Liver (tissue), 9 donors: ENCODE measurements around the gene GABBR2. TPM values are rescaled to one million over a fixed set of nuclear protein-coding genes. Genes with fewer than 3 reads are reported as not detected.

Source experiments
- DNase-seq: peaks from one replicate; pipeline ENCODE4 v3.0.0-alpha.2; 2017; ENCODE audit warnings: low spot score
- H3K27ac ChIP-seq, 2 donors: one replicate each; pipeline ENCODE4 v1.7.0; 2013; ENCODE audit warnings: inconsistent platforms in 2 of 2, low read length in 2 of 2, control low read depth in 1 of 2, low read depth in 1 of 2, mild to moderate bottlenecking in 1 of 2
- H3K27me3 ChIP-seq, 4 donors: one replicate each; pipeline versions ENCODE4 v1.6.1 to v1.7.0; 2013; ENCODE audit warnings: low read length in 3 of 4, inconsistent platforms in 1 of 4, mild to moderate bottlenecking in 1 of 4, moderate library complexity in 1 of 4; ENCODE audit not compliant: control insufficient read depth in 4 of 4, insufficient read depth in 4 of 4
- H3K36me3 ChIP-seq, 4 donors: one replicate each; pipeline versions ENCODE4 v1.6.1 to v1.7.0; 2013; ENCODE audit warnings: low read length in 3 of 4, mild to moderate bottlenecking in 3 of 4, low read depth in 1 of 4, moderate library complexity in 1 of 4; ENCODE audit not compliant: control insufficient read depth in 4 of 4, insufficient read depth in 3 of 4
- H3K4me1 ChIP-seq, 4 donors: one replicate each; pipeline versions ENCODE4 v1.6.1 to v1.7.0; 2013; ENCODE audit warnings: low read length in 3 of 4, mild to moderate bottlenecking in 3 of 4, moderate library complexity in 1 of 4; ENCODE audit not compliant: control insufficient read depth in 4 of 4, insufficient read depth in 4 of 4
- H3K4me3 ChIP-seq, 3 donors: one replicate each; pipeline versions ENCODE4 v1.6.1 to v1.7.0; 2013; ENCODE audit warnings: low read length in 3 of 3, control low read depth in 1 of 3, low read depth in 1 of 3, mild to moderate bottlenecking in 1 of 3
- H3K9ac ChIP-seq, 2 donors: one replicate each; pipeline ENCODE4 v1.7.0; 2013; ENCODE audit warnings: low read length in 2 of 2, mild to moderate bottlenecking in 2 of 2, moderate library complexity in 2 of 2, control low read depth in 1 of 2, low read depth in 1 of 2
- H3K9me3 ChIP-seq, 4 donors: one replicate each; pipeline versions ENCODE4 v1.6.1 to v1.7.0; 2013; ENCODE audit warnings: low read length in 3 of 4; ENCODE audit not compliant: control insufficient read depth in 4 of 4
- EGR1 ChIP-seq, 2 donors: IDR thresholded peaks; 2 replicates each; pipeline ENCODE4 v1.6.1; 2016 to 2018; ENCODE audit warnings: antibody characterized with exemption in 2 of 2, low read depth in 2 of 2
- FOXA1 ChIP-seq: IDR thresholded peaks from 2 replicates; pipeline ENCODE4 v1.6.1; 2016; ENCODE audit warnings: antibody characterized with exemption
- FOXA2 ChIP-seq: IDR thresholded peaks from 2 replicates; pipeline ENCODE4 v1.6.1; 2016; ENCODE audit warnings: antibody characterized with exemption
- GABPA ChIP-seq, 2 donors: IDR thresholded peaks in 1 of 2; conservative IDR thresholded peaks in 1 of 2; 2 replicates each; pipeline ENCODE4 v1.6.1; 2016; ENCODE audit warnings: antibody characterized with exemption in 2 of 2, mild to moderate bottlenecking in 1 of 2, moderate library complexity in 1 of 2
- HNF4A ChIP-seq, 2 donors: conservative IDR thresholded peaks; 2 replicates each; pipeline ENCODE4 v1.6.1; 2016; ENCODE audit warnings: antibody characterized with exemption in 2 of 2, mild to moderate bottlenecking in 2 of 2
- HNF4G ChIP-seq: IDR thresholded peaks from 2 replicates; pipeline ENCODE4 v1.6.1; 2016; ENCODE audit warnings: antibody characterized with exemption
- JUND ChIP-seq, 2 donors: IDR thresholded peaks; 2 replicates each; pipeline ENCODE4 v1.6.1; 2016; ENCODE audit warnings: antibody characterized with exemption in 2 of 2
- NR2F2 ChIP-seq: IDR thresholded peaks from 2 replicates; pipeline ENCODE4 v1.6.1; 2016; ENCODE audit warnings: antibody characterized with exemption
- RAD21 ChIP-seq, 2 donors: IDR thresholded peaks; 2 replicates each; pipeline ENCODE4 v1.6.1; 2016; ENCODE audit warnings: antibody characterized with exemption in 2 of 2, mild to moderate bottlenecking in 2 of 2
- RXRA ChIP-seq, 2 donors: IDR thresholded peaks; 2 replicates each; pipeline ENCODE4 v1.6.1; 2017 to 2018; ENCODE audit warnings: antibody characterized with exemption in 2 of 2, mild to moderate bottlenecking in 1 of 2
- SP1 ChIP-seq: IDR thresholded peaks from 2 replicates; pipeline ENCODE4 v1.6.1; 2018; ENCODE audit warnings: antibody characterized with exemption, mild to moderate bottlenecking
- TAF1 ChIP-seq: conservative IDR thresholded peaks from 2 replicates; pipeline ENCODE4 v1.6.1; 2016; ENCODE audit warnings: antibody characterized with exemption, mild to moderate bottlenecking
- YY1 ChIP-seq: IDR thresholded peaks from 2 replicates; pipeline ENCODE4 v1.6.1; 2016; ENCODE audit warnings: antibody characterized with exemption, mild to moderate bottlenecking
- WGBS: extraction: QIAGEN DNeasy Blood & Tissue Kit; methylation state at CpG from one replicate; pipeline ENCODE4 v1.1.7; 2013; 5-methylcytosine and 5-hydroxymethylcytosine counted together
- polyA plus RNA-seq, 2 donors: library from polyadenylated mRNA; stranded (reverse) in 1 of 2; unstranded in 1 of 2; fragments of 200-250 nt in 1 of 2; fragments of >200 nt in 1 of 2; fragmentation: Nextera tagmentation in 1 of 2; extraction: Ambion mirVana in 1 of 2; gene quantifications; one replicate each; pipeline versions ENCODE4 v1.2.1 to v1.2.3, GENCODE V29; 2013 to 2015
- total RNA-seq, 2 donors: library from RNA; depleted of rRNA; stranded (reverse); fragments of >200 nt; gene quantifications; one replicate each; pipeline ENCODE4 v1.2.3, GENCODE V29; 2014
- TF ChIP-seq, protein P1 (sequence below): IDR thresholded peaks from 2 replicates; pipeline ENCODE4 v1.6.1; 2016; ENCODE audit warnings: antibody characterized with exemption
- TF ChIP-seq, protein P2 (sequence below): IDR thresholded peaks from 2 replicates; pipeline ENCODE4 v1.6.1; 2016; ENCODE audit warnings: antibody characterized with exemption, mild to moderate bottlenecking
- TF ChIP-seq, protein P3 (sequence below): IDR thresholded peaks from 2 replicates; pipeline ENCODE4 v1.6.1; 2016; ENCODE audit warnings: antibody characterized with exemption
- TF ChIP-seq, protein P4 (sequence below): fragments of 150-350 bp; IDR thresholded peaks from 2 replicates; pipeline ENCODE4 v1.5.1; 2017; ENCODE audit warnings: improper control_type of control experiment, low read depth, low read length; ENCODE audit not compliant: missing input control
- TF ChIP-seq, protein P5 (sequence below): IDR thresholded peaks from 2 replicates; pipeline ENCODE4 v1.6.1; 2016; ENCODE audit warnings: antibody characterized with exemption
- donor health status: healthy.
- donor health status: healthy.
- donor health status: healthy.
- donor health status: healthy.
- donor health status: healthy.

GABBR2 gene
- total and polyA plus RNA-seq, 4 donors, result 0.03 to 0.23 (median 0.08) TPM; not detected in 1

DNA sequence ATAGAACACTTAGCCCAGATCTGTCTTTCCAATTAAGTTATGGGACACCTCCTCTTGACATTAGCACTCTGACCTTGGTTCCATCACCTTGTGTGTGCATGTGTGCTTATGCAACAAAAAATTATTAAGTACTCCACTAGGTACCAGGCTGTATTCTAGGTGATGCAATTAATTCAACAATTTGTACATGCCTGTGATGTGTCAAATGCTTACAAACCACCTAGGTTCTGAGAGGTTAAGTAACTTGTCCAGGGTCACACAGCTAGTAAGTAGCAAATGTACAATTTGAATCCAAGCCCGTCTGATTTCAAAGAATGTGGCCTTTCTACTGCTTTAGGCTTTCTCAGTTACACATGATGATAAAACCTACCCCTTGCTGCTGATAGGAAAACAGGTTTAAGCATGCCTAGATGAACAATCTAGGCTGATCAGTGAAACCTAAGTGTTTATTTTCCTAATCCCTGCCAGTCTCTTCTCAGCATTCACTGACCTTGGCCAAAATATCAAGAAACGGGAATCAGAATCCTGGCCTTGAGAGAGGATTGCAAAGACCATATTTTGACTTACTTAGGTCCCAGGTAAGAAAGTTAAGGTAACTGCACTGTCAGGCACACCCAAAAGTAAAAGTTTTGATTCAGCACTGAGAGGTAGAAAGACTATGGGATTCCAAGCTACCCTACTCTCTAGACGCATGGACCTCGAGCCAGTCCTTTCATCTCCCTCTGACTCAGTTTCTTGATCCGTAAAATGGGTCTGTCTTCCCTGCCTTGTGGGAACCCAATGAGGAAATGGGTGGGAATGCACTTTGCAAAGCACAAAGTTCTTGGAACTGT is 454.3 kb downstream of the GABBR2 start (continued):
- TF ChIP-seq, protein P1, sequence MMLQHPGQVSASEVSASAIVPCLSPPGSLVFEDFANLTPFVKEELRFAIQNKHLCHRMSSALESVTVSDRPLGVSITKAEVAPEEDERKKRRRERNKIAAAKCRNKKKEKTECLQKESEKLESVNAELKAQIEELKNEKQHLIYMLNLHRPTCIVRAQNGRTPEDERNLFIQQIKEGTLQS, result no peak
- no peak for TF ChIP-seq EGR1 (IDR thresholded peaks at IDR 0.05; ENCODE audit: low read depth in 2 of 2)
- no peak for TF ChIP-seq HNF4G

DNA sequence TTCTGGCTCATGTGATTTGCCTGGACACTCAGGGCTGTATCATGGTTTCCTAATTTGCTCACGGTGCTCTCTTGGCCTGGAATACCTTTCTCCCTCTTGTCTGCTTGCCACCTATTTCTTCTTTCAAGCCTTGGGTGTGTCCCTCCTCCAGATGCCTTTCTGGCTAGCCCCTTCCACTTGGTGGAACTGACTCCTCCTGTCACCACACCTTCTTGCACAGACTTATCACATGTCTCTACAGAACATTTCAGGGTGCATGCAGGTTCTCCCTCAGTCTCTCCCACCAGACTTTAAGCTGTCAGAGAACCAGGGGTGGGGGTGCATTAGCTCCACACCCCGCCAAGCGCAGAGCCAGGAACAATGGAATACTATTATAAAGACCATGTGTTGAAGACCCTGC is 455.2 kb downstream of the GABBR2 start:
- Histone ChIP-seq H3K9ac (no peak overlapping the region), H3K4me1 (peaks cover 4 to 19% (median 15%) of the 10 kb centered on the region in 4 donors), H3K27ac (no peak overlapping the region), H3K36me3 (peaks cover 0 to 4% (median 0%) of the 10 kb centered on the region in 4 donors), H3K9me3 (no peaks in the 10 kb centered on the region), H3K27me3 (no peaks in the 10 kb centered on the region), H3K4me3 (no peak overlapping the region)
- WGBS, result 88% methylated on average over 3 of the region's 3 CpGs
- no peak for DNase-seq
- TF ChIP-seq TAF1 (no peak), FOXA2 (no peak), RAD21 (IDR thresholded peaks at IDR 0.05) (no peak), RXRA (IDR thresholded peaks at IDR 0.05) (no peak), GABPA (IDR thresholded peaks at IDR 0.05 in 1 of 2, conservative IDR thresholded peaks at IDR 0.05 in 1 of 2) (no peak), FOXA1 (no peak), YY1 (no peak), HNF4G (no peak), EGR1 (IDR thresholded peaks at IDR 0.05; ENCODE audit: low read depth in 2 of 2) (no peak), SP1 (no peak), NR2F2 (no peak), HNF4A (conservative IDR thresholded peaks at IDR 0.05) (no peak), JUND (IDR thresholded peaks at IDR 0.05) (no peak)
- TF ChIP-seq, protein P2, sequence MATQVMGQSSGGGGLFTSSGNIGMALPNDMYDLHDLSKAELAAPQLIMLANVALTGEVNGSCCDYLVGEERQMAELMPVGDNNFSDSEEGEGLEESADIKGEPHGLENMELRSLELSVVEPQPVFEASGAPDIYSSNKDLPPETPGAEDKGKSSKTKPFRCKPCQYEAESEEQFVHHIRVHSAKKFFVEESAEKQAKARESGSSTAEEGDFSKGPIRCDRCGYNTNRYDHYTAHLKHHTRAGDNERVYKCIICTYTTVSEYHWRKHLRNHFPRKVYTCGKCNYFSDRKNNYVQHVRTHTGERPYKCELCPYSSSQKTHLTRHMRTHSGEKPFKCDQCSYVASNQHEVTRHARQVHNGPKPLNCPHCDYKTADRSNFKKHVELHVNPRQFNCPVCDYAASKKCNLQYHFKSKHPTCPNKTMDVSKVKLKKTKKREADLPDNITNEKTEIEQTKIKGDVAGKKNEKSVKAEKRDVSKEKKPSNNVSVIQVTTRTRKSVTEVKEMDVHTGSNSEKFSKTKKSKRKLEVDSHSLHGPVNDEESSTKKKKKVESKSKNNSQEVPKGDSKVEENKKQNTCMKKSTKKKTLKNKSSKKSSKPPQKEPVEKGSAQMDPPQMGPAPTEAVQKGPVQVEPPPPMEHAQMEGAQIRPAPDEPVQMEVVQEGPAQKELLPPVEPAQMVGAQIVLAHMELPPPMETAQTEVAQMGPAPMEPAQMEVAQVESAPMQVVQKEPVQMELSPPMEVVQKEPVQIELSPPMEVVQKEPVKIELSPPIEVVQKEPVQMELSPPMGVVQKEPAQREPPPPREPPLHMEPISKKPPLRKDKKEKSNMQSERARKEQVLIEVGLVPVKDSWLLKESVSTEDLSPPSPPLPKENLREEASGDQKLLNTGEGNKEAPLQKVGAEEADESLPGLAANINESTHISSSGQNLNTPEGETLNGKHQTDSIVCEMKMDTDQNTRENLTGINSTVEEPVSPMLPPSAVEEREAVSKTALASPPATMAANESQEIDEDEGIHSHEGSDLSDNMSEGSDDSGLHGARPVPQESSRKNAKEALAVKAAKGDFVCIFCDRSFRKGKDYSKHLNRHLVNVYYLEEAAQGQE, result no peak
- TF ChIP-seq, protein P3, sequence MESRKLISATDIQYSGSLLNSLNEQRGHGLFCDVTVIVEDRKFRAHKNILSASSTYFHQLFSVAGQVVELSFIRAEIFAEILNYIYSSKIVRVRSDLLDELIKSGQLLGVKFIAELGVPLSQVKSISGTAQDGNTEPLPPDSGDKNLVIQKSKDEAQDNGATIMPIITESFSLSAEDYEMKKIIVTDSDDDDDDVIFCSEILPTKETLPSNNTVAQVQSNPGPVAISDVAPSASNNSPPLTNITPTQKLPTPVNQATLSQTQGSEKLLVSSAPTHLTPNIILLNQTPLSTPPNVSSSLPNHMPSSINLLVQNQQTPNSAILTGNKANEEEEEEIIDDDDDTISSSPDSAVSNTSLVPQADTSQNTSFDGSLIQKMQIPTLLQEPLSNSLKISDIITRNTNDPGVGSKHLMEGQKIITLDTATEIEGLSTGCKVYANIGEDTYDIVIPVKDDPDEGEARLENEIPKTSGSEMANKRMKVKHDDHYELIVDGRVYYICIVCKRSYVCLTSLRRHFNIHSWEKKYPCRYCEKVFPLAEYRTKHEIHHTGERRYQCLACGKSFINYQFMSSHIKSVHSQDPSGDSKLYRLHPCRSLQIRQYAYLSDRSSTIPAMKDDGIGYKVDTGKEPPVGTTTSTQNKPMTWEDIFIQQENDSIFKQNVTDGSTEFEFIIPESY, result no peak
- TF ChIP-seq, protein P4, sequence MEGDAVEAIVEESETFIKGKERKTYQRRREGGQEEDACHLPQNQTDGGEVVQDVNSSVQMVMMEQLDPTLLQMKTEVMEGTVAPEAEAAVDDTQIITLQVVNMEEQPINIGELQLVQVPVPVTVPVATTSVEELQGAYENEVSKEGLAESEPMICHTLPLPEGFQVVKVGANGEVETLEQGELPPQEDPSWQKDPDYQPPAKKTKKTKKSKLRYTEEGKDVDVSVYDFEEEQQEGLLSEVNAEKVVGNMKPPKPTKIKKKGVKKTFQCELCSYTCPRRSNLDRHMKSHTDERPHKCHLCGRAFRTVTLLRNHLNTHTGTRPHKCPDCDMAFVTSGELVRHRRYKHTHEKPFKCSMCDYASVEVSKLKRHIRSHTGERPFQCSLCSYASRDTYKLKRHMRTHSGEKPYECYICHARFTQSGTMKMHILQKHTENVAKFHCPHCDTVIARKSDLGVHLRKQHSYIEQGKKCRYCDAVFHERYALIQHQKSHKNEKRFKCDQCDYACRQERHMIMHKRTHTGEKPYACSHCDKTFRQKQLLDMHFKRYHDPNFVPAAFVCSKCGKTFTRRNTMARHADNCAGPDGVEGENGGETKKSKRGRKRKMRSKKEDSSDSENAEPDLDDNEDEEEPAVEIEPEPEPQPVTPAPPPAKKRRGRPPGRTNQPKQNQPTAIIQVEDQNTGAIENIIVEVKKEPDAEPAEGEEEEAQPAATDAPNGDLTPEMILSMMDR, result no peak
- TF ChIP-seq, protein P5, sequence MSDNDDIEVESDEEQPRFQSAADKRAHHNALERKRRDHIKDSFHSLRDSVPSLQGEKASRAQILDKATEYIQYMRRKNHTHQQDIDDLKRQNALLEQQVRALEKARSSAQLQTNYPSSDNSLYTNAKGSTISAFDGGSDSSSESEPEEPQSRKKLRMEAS, result no peak
- TF ChIP-seq, protein P1, result no peak
